ENCODE measurements around the gene IFIT3. TPM values are rescaled to one million over a fixed set of nuclear protein-coding genes. Genes with fewer than 3 reads are reported as not detected.

Gene IFIT3, protein sequence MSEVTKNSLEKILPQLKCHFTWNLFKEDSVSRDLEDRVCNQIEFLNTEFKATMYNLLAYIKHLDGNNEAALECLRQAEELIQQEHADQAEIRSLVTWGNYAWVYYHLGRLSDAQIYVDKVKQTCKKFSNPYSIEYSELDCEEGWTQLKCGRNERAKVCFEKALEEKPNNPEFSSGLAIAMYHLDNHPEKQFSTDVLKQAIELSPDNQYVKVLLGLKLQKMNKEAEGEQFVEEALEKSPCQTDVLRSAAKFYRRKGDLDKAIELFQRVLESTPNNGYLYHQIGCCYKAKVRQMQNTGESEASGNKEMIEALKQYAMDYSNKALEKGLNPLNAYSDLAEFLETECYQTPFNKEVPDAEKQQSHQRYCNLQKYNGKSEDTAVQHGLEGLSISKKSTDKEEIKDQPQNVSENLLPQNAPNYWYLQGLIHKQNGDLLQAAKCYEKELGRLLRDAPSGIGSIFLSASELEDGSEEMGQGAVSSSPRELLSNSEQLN
- total RNA-seq (2011; cell fraction: chromatin; rRNA removed; ENCODE audit: low replicate concordance) = 0.14 and 0.16 TPM in 2 replicates
- total RNA-seq (2011; cell fraction: nucleolus; rRNA removed) = 0.13 and 0.17 TPM in 2 replicates
- 0.22 TPM in 1 of 2 replicates, not detected in the other for total RNA-seq (2011; cell fraction: nucleoplasm; rRNA removed)
- total RNA-seq (2014; rRNA removed) (0.59 and 1.0 TPM in 2 replicates), total RNA-seq (2014; rRNA removed; fragmentation: Illumina TruSeq; extraction: Trizol) (1.2 and 1.4 TPM in 2 replicates), total RNA-seq (2015; rRNA removed; fragmentation: Illumina TruSeq; extraction: Trizol) (1.7 and 2.2 TPM in 2 replicates), total RNA-seq (2021) (0.69 TPM in 2 replicates), polyA plus RNA-seq (2011; rRNA removed) (0.35 and 0.55 TPM in 2 replicates), polyA plus RNA-seq (2014; fragmentation: Illumina TruSeq; extraction: Trizol) (0.84 and 1.1 TPM in 2 replicates), polyA plus RNA-seq (2014; fragmentation: Nextera tagmentation; extraction: Ambion mirVana) (under 1 TPM; 0.23 to 0.83 TPM), polyA plus RNA-seq (2014; rRNA removed) (0.58 and 0.77 TPM in 2 replicates), polyA minus RNA-seq (2011; rRNA and poly(A)+ RNA removed) (0.21 and 0.84 TPM in 2 replicates), Bru-seq, nascent RNA (percentile 45 among the genes with signal in this experiment), BruChase-seq, experiment 1, labeled RNA remaining after a 2-hour chase (percentile 41 among the genes with signal in this experiment), BruChase-seq, experiment 2, labeled RNA remaining after a 6-hour chase (percentile 39 among the genes with signal in this experiment)
- polyA plus RNA-seq (2011; cell fraction: cytosol; rRNA removed) = 0.07 and 0.25 TPM in 2 replicates
- polyA plus RNA-seq (2011; cell fraction: nucleus; rRNA removed) = 0.08 TPM in 1 of 2 replicates, not detected in the other
- 1.4 and 3.3 TPM in 2 replicates for polyA plus RNA-seq (2012)
- not detected in 2 replicates for polyA minus RNA-seq (2011; cell fraction: cytosol; rRNA and poly(A)+ RNA removed)
- polyA minus RNA-seq (2011; cell fraction: nucleus; rRNA and poly(A)+ RNA removed) = 0.13 and 0.22 TPM in 2 replicates
- long read RNA-seq, experiment 1, partial matches to known transcripts = 0 of 2 reads
- long read RNA-seq, experiment 1, other reads (novel, unspliced or antisense) = 0 of 2 reads
- long read RNA-seq, experiment 2 = 0 reads
- long read RNA-seq, experiment 3 = 0 reads

DNA sequence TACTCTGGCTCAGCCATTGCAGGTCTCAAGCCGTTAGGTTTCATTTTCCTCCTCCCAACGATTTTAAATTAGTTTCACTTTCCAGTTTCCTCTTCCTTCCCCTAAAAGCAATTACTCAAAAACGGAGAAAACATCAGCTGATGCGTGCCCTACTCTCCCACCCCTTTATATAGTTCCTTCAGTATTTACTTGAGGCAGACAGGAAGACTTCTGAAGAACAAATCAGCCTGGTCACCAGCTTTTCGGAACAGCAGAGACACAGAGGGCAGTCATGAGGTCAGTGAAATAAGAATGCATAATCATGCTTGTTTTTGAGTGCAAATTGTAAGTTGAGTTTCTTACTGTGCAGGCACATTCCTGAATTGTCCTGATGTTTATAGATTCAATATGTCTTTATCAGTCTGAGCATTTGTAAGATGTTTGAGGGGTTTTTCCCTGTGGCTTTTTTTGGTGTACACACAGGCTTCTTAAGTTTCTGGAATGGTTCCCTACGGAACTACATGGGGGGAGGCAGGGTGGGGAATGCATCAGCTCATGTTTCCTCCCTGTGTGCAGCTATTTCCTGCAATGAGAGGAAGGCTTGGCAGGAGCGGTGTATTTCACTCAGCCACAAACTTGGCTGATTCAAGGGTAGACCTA lies at the start of gene IFIT3:
TSS of gene IFIT3 (plus strand) at position 195 of the 639 bp plus-strand sequence. CDS start at position 272, 77 bp downstream.
- ChIA-PET CTCF (ENCODE audit: low intra/inter-chr PET ratio) (no interaction called here), POLR2A (interaction anchor here (1.3 kb wide), 1 partner anchor 13 kb away, joined by 4 read pairs; no protein-coding TSS in a partner anchor)
- DNase-seq (ENCODE audit: extremely low read depth in 1 of 4, low spot score in 3 of 4) (peak; percentile 20 to 71 (median 44)), FAIRE-seq (peak; percentile 87), ATAC-seq (peak; percentile 92)
- in situ Hi-C loops (cut with MboI) (no loop called here), intact Hi-C loops (cut with micrococcal nuclease) (no loop called here)
- Histone ChIP-seq H3K4me2 (ENCODE audit: insufficient read depth, low read length) (peak within 1 kb of the TSS; percentile 76), H2AFZ (ENCODE audit: low read depth, low read length) (peak within 1 kb of the TSS; percentile 98), H3K36me3 (ENCODE audit: control insufficient read depth, insufficient read depth, low read length) (no peaks in the 10 kb centered on the region), H3K9me1 (ENCODE audit: control insufficient read depth, insufficient read depth, low read length) (no peaks in the 10 kb centered on the region), H3K9ac (ENCODE audit: insufficient read depth in 1 of 2, low read depth in 2 of 2, low read length in 2 of 2) (peak within 1 kb of the TSS in 1 of 2 experiments; percentile 82; a peak in 2 of 4 replicates), H4K20me1 (replicated peaks; ENCODE audit: control insufficient read depth, insufficient read depth, low read length) (no peaks in the 10 kb centered on the region), H3K27me3 (ENCODE audit: control insufficient read depth in 2 of 2, insufficient read depth in 2 of 2, low read length in 2 of 2) (no peaks in the 10 kb centered on the region), H3K4me3 (peak within 1 kb of the TSS; percentile 31; the same call in 1 of the 2 replicates), H3K27ac (ENCODE audit: extremely low read depth, low read depth, low read length) (peak within 1 kb of the TSS; percentile 91), H3K79me2 (ENCODE audit: control insufficient read depth, insufficient read depth, low read length) (no peaks in the 10 kb centered on the region), H3K9me3 (replicated peaks; ENCODE audit: control insufficient read depth, insufficient read depth, low read depth, low read length) (no peaks in the 10 kb centered on the region), H3K4me1 (replicated peaks in 1 of 2; ENCODE audit: control insufficient read depth in 2 of 2, insufficient read depth in 2 of 2, low read length in 2 of 2) (peaks cover 0 to 6% of the 10 kb centered on the region in 2 experiments; a peak in 3 of 5 replicates)
- BruUV-seq (replicated peaks) = TSS peak; percentile 81
- under 1% methylated on average over 7 of the region's 7 CpGs for WGBS (ENCODE audit: insufficient coverage, low coverage, missing lambda C conversion rate)
- TF ChIP-seq NR2C2 (CRISPR knock-in tag; IDR thresholded peaks at IDR 0.05) (no peak), NR2C2 (tag; IDR thresholded peaks at IDR 0.05) (peak; percentile 57), NFIC (IDR thresholded peaks at IDR 0.05) (peak; percentile 40; the same call in 1 of the 2 replicates), MYBL2 (IDR thresholded peaks at IDR 0.05; ENCODE audit: low read depth) (peak; percentile 53; the same call in 1 of the 2 replicates), MYBL2 (CRISPR knock-in tag; IDR thresholded peaks at IDR 0.05; ENCODE audit: borderline replicate concordance) (no peak), MEIS2 (IDR thresholded peaks at IDR 0.05; ENCODE audit: partially characterized antibody) (peak; percentile 53), TOE1 (IDR thresholded peaks at IDR 0.05; ENCODE audit: borderline replicate concordance) (0 out of 2 replicates have a peak, but pooled peaks have one; percentile 23), TOE1 (CRISPR knock-in tag; IDR thresholded peaks at IDR 0.05; ENCODE audit: borderline replicate concordance, low read depth) (no peak), ZNF589 (CRISPR knock-in tag; IDR thresholded peaks at IDR 0.05; ENCODE audit: low read depth) (0 out of 2 replicates have a peak, but pooled peaks have one; percentile 43), FOXJ2 (tag; IDR thresholded peaks at IDR 0.05) (0 out of 2 replicates have a peak, but pooled peaks have one; percentile 47)
- TF ChIP-seq, protein P1, sequence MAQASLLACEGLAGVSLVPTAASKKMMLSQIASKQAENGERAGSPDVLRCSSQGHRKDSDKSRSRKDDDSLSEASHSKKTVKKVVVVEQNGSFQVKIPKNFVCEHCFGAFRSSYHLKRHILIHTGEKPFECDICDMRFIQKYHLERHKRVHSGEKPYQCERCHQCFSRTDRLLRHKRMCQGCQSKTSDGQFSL (CRISPR knock-in tag; IDR thresholded peaks at IDR 0.05) = no peak
- TF ChIP-seq, protein P1 (tag; IDR thresholded peaks at IDR 0.05) = 0 out of 4 replicates have a peak, but pooled peaks of 1 of the 2 experiments have one; percentile 38
- TF ChIP-seq, protein P2, sequence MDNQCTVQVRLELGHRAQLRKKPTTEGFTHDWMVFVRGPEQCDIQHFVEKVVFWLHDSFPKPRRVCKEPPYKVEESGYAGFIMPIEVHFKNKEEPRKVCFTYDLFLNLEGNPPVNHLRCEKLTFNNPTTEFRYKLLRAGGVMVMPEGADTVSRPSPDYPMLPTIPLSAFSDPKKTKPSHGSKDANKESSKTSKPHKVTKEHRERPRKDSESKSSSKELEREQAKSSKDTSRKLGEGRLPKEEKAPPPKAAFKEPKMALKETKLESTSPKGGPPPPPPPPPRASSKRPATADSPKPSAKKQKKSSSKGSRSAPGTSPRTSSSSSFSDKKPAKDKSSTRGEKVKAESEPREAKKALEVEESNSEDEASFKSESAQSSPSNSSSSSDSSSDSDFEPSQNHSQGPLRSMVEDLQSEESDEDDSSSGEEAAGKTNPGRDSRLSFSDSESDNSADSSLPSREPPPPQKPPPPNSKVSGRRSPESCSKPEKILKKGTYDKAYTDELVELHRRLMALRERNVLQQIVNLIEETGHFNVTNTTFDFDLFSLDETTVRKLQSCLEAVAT (IDR thresholded peaks at IDR 0.05) = 0 out of 4 replicates have a peak, but pooled peaks of 1 of the 2 experiments have one; percentile 22

Measured in K562 (cell line).